ENCODE data around the gene ASB13. TPM values are rescaled to one million over a fixed set of nuclear protein-coding genes. Genes with fewer than 3 reads are reported as not detected.

The ASB13 gene
- total and polyA plus RNA-seq, 9 donors, result 8.0 to 14.0 (median 11.7) TPM

- 88% methylated on average over 9 of the region's 11 CpGs for WGBS (ENCODE audit: insufficient coverage)
- no peaks in the 10 kb centered on the region for H3K9me3 ChIP-seq (replicated peaks; ENCODE audit: control insufficient read depth, low read depth, low read length)
- H3K27me3 ChIP-seq (ENCODE audit: control insufficient read depth, insufficient read depth, low read length), result no peaks in the 10 kb centered on the region
- H3K4me3 ChIP-seq (ENCODE audit: low read length), result no peak overlapping the region
- no peak overlapping the region for H3K27ac ChIP-seq (ENCODE audit: low read length)
- no peak for DNase-seq
- peaks cover 37% of the 10 kb centered on the region for H3K4me1 ChIP-seq (ENCODE audit: control insufficient read depth, insufficient read depth, low read length)
- H3K36me3 ChIP-seq (ENCODE audit: control insufficient read depth, insufficient read depth, low read length), result peaks cover 31% of the 10 kb centered on the region
These were observed 18.7 kb downstream of the ASB13 start for GRCh38 chr10:5647507-5648240.

- Histone ChIP-seq H3K36me3 (ENCODE audit: control insufficient read depth, insufficient read depth, low read length) (peaks cover 38% of the 10 kb centered on the region), H3K27ac (ENCODE audit: low read length) (peak overlapping the region; percentile 9), H3K4me3 (ENCODE audit: low read length) (no peak overlapping the region), H3K9me3 (replicated peaks; ENCODE audit: control insufficient read depth, low read depth, low read length) (no peaks in the 10 kb centered on the region), H3K4me1 (ENCODE audit: control insufficient read depth, insufficient read depth, low read length) (peaks cover 32% of the 10 kb centered on the region), H3K27me3 (ENCODE audit: control insufficient read depth, insufficient read depth, low read length) (no peaks in the 10 kb centered on the region)
- DNase-seq, result peak; percentile 63
- WGBS (ENCODE audit: insufficient coverage), result 48% methylated on average over 15 of the region's 21 CpGs
These were observed 20.3 kb downstream of the ASB13 start for GRCh38 chr10:5645944-5646617.

- WGBS (ENCODE audit: insufficient coverage), result 58% methylated on average over 9 of the region's 11 CpGs
- peak overlapping the region; percentile 37 for H3K27ac ChIP-seq (ENCODE audit: low read length)
- H3K4me3 ChIP-seq (ENCODE audit: low read length), result no peak overlapping the region
- no peaks in the 10 kb centered on the region for H3K27me3 ChIP-seq (ENCODE audit: control insufficient read depth, insufficient read depth, low read length)
- DNase-seq, result peak; percentile 64
- H3K4me1 ChIP-seq (ENCODE audit: control insufficient read depth, insufficient read depth, low read length), result peaks cover 25% of the 10 kb centered on the region
- no peaks in the 10 kb centered on the region for H3K9me3 ChIP-seq (replicated peaks; ENCODE audit: control insufficient read depth, low read depth, low read length)
- H3K36me3 ChIP-seq (ENCODE audit: control insufficient read depth, insufficient read depth, low read length), result peaks cover 37% of the 10 kb centered on the region
These were observed 21.0 kb downstream of the ASB13 start for GRCh38 chr10:5645375-5645774.

DNA sequence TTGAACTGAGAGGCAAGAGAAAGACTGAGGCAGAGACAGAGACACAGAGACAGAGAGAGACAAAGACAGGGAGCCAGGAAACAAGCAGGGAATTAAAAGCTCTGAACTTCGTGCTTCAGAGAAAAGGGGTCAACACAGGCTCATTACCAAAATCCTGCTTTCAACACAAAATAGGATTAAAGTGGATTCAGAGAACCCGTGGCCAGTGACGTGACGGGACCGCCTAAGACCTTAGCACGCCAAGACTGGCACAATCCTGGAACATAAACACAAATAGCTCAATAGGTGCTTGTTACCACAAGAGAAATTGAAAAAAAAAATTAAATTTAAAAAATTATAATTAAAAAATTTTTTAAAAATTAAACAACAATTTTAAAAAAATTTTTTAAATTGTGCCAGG is 21.5 kb downstream of the ASB13 start:
- H3K27ac ChIP-seq (ENCODE audit: low read length), result peak overlapping the region; percentile 88

DNA sequence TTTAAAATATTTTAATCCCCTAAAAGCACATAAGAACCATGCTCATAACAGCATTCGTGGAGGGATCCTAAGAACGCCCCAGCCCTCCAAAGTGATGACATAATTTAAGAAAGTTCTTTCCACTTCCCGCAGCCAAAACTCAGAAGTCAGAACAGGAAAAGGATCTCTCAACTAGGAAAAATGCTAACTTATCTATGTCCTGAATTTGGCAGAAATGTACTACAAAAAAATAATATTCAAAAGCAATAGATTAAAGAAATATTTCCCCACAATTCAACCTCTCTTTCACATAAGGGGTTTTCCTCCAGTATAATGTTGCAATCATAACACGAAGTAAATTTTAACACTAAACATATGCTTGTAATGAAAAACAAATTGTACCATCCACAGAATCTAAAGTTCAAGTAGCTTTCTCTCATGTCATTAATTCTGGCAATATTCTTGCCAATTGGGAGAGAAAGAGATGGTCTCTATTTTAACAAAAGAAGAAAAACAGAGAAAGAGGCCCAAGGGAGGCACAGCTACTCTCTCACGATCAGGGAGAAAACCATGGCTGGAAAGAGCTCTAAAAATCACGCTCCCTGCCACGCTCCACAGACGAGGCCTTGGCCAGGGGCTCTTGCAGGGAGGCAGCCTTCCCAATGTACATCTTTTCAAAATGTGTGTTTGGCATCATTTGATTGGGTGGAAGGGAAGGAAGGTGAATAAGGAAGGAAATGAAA is 22.9 kb downstream of the ASB13 start:
- Histone ChIP-seq H3K27me3 (ENCODE audit: control insufficient read depth, insufficient read depth, low read length) (no peaks in the 10 kb centered on the region), H3K4me3 (ENCODE audit: low read length) (no peak overlapping the region), H3K36me3 (ENCODE audit: control insufficient read depth, insufficient read depth, low read length) (peaks cover 51% of the 10 kb centered on the region), H3K4me1 (ENCODE audit: control insufficient read depth, insufficient read depth, low read length) (peaks cover 22% of the 10 kb centered on the region), H3K27ac (ENCODE audit: low read length) (peak overlapping the region; percentile 88), H3K9me3 (replicated peaks; ENCODE audit: control insufficient read depth, low read depth, low read length) (no peaks in the 10 kb centered on the region)
- peak; percentile 98 for DNase-seq
- 27% methylated on average over 2 of the region's 8 CpGs for WGBS (ENCODE audit: insufficient coverage)

More for the DNA sequence above, 21.5 kb downstream of the ASB13 start:
- no peak for DNase-seq
- Histone ChIP-seq H3K36me3 (ENCODE audit: control insufficient read depth, insufficient read depth, low read length) (peaks cover 42% of the 10 kb centered on the region), H3K27me3 (ENCODE audit: control insufficient read depth, insufficient read depth, low read length) (no peaks in the 10 kb centered on the region), H3K9me3 (replicated peaks; ENCODE audit: control insufficient read depth, low read depth, low read length) (no peaks in the 10 kb centered on the region), H3K4me1 (ENCODE audit: control insufficient read depth, insufficient read depth, low read length) (peaks cover 22% of the 10 kb centered on the region), H3K4me3 (ENCODE audit: low read length) (no peak overlapping the region)
- no CpG with 5 or more reads among the region's 6 CpGs for WGBS (ENCODE audit: insufficient coverage)

- peaks cover 24% of the 10 kb centered on the region for H3K4me1 ChIP-seq (ENCODE audit: control insufficient read depth, insufficient read depth, low read length)
- no peak for DNase-seq
- no peak overlapping the region for H3K4me3 ChIP-seq (ENCODE audit: low read length)
- H3K27me3 ChIP-seq (ENCODE audit: control insufficient read depth, insufficient read depth, low read length), result no peaks in the 10 kb centered on the region
- no peaks in the 10 kb centered on the region for H3K9me3 ChIP-seq (replicated peaks; ENCODE audit: control insufficient read depth, low read depth, low read length)
- H3K27ac ChIP-seq (ENCODE audit: low read length), result no peak overlapping the region
- peaks cover 42% of the 10 kb centered on the region for H3K36me3 ChIP-seq (ENCODE audit: control insufficient read depth, insufficient read depth, low read length)
- WGBS (ENCODE audit: insufficient coverage), result 91% methylated on average over 25 of the region's 25 CpGs
These were observed 24.9 kb downstream of the ASB13 start for GRCh38 chr10:5641501-5641900.

- WGBS (ENCODE audit: insufficient coverage), result 89% methylated on average over 12 of the region's 13 CpGs
- DNase-seq, result no peak
- peaks cover 19% of the 10 kb centered on the region for H3K4me1 ChIP-seq (ENCODE audit: control insufficient read depth, insufficient read depth, low read length)
- H3K9me3 ChIP-seq (replicated peaks; ENCODE audit: control insufficient read depth, low read depth, low read length), result no peaks in the 10 kb centered on the region
- H3K27me3 ChIP-seq (ENCODE audit: control insufficient read depth, insufficient read depth, low read length), result no peaks in the 10 kb centered on the region
- H3K36me3 ChIP-seq (ENCODE audit: control insufficient read depth, insufficient read depth, low read length), result peaks cover 38% of the 10 kb centered on the region
- H3K27ac ChIP-seq (ENCODE audit: low read length), result no peak overlapping the region
- no peak overlapping the region for H3K4me3 ChIP-seq (ENCODE audit: low read length)
These were observed 25.9 kb downstream of the ASB13 start for GRCh38 chr10:5640501-5640900.

- Histone ChIP-seq H3K27ac (ENCODE audit: low read length) (no peak overlapping the region), H3K4me1 (ENCODE audit: control insufficient read depth, insufficient read depth, low read length) (peaks cover 17% of the 10 kb centered on the region), H3K36me3 (ENCODE audit: control insufficient read depth, insufficient read depth, low read length) (peaks cover 38% of the 10 kb centered on the region), H3K4me3 (ENCODE audit: low read length) (no peak overlapping the region), H3K27me3 (ENCODE audit: control insufficient read depth, insufficient read depth, low read length) (no peaks in the 10 kb centered on the region), H3K9me3 (replicated peaks; ENCODE audit: control insufficient read depth, low read depth, low read length) (no peaks in the 10 kb centered on the region)
- no peak for DNase-seq
- 98% methylated on average over 9 of the region's 12 CpGs for WGBS (ENCODE audit: insufficient coverage)
These were observed 26.4 kb downstream of the ASB13 start for GRCh38 chr10:5640036-5640435.

GRCh38 chr10:5639066-5639465 is 27.3 kb downstream of the ASB13 start:
- H3K4me1 ChIP-seq (ENCODE audit: control insufficient read depth, insufficient read depth, low read length), result peaks cover 14% of the 10 kb centered on the region
- WGBS (ENCODE audit: insufficient coverage), result 95% methylated on average over 17 of the region's 17 CpGs
- no peak overlapping the region for H3K4me3 ChIP-seq (ENCODE audit: low read length)
- DNase-seq, result no peak
- H3K9me3 ChIP-seq (replicated peaks; ENCODE audit: control insufficient read depth, low read depth, low read length), result no peaks in the 10 kb centered on the region
- no peak overlapping the region for H3K27ac ChIP-seq (ENCODE audit: low read length)
- no peaks in the 10 kb centered on the region for H3K27me3 ChIP-seq (ENCODE audit: control insufficient read depth, insufficient read depth, low read length)
- peaks cover 38% of the 10 kb centered on the region for H3K36me3 ChIP-seq (ENCODE audit: control insufficient read depth, insufficient read depth, low read length)

DNA sequence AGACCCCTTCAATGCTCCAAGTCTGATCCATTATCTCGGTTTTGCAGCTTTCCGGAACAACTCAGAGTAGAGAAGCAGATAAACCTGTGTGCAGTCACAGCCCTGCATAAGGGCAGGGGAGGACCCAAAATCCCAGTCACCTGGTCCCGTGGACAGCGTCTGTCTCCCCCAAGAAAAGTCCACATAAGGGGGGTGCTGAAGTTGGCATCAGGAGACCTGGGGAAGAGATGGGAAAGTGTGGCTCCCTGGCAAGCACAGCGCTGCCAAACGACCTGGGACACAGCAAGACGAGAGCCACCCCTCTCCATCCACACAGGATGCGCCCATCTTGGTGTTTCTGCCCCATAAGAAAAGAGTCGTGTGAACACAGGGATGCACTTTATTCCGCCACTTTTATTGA is 27.9 kb downstream of the ASB13 start:
- H3K4me3 ChIP-seq (ENCODE audit: low read length), result no peak overlapping the region
- H3K27me3 ChIP-seq (ENCODE audit: control insufficient read depth, insufficient read depth, low read length), result no peaks in the 10 kb centered on the region
- H3K9me3 ChIP-seq (replicated peaks; ENCODE audit: control insufficient read depth, low read depth, low read length), result no peaks in the 10 kb centered on the region
- peaks cover 38% of the 10 kb centered on the region for H3K36me3 ChIP-seq (ENCODE audit: control insufficient read depth, insufficient read depth, low read length)
- H3K4me1 ChIP-seq (ENCODE audit: control insufficient read depth, insufficient read depth, low read length), result peaks cover 10% of the 10 kb centered on the region
- no peak for DNase-seq
- H3K27ac ChIP-seq (ENCODE audit: low read length), result no peak overlapping the region
- 89% methylated on average over 6 of the region's 10 CpGs for WGBS (ENCODE audit: insufficient coverage)
